K562 (cell line): ENCODE results near the gene ELF1. TPM values are rescaled to one million over a fixed set of nuclear protein-coding genes. Genes with fewer than 3 reads are reported as not detected.
"Not testable (repeated sequence)": the region's sequence is repeated elsewhere in the genome, so short reads cannot be mapped to it uniquely, and the experiment has no call there.

Experiments used
- ATAC-seq: fragments of 200-7000 bp; cut with Tn5 transposase; 3 replicates; pipeline ENCODE4 v1.9.1; 2020; ENCODE audit warnings: moderate library complexity
- BruUV-seq: library from RNA; stranded (reverse); fragments of 400-500 nt; replicated peaks from 2 replicates; lab custom pipeline; 2021; lab: Mats Ljungman, UMichigan
- CTCF ChIA-PET: fragments of 300-600 bp; formaldehyde crosslinking; extraction: SDS; loops from one replicate; lab custom pipeline; 2021; ENCODE audit warnings: low intra/inter-chr PET ratio; lab: Yijun Ruan, JAX
- POLR2A ChIA-PET: fragments of 300-600, 350-650 bp; sonication (Branson Sonifier 250); formaldehyde crosslinking; extraction: SDS; loops from one replicate; lab custom pipeline; 2021; ENCODE audit warnings: antibody characterized with exemption, inconsistent platforms; lab: Yijun Ruan, JAX
- DNase-seq, 4 experiments: peaks; one replicate each; pipeline versions ENCODE4 v3.0.0 to v3.0.0-alpha.2; 2011 to 2018; ENCODE audit warnings: low spot score in 3 of 4, mixed read lengths in 3 of 4; ENCODE audit errors: extremely low read depth in 1 of 4
- FAIRE-seq: peaks from 2 replicates; lab custom pipeline; 2011; peaks lifted over from hg19 to GRCh38; lab: Jason Lieb, UNC
- H2AFZ ChIP-seq: 2 replicates; pipeline ENCODE4 v1.6.0; 2011; ENCODE audit warnings: low read depth, low read length, control low read depth, inconsistent platforms
- H3K27ac ChIP-seq: fragments of 200-600 bp; 3 replicates; pipeline ENCODE4 v1.8.0; 2011; ENCODE audit warnings: low read depth, mild to moderate bottlenecking, control low read depth, inconsistent platforms, low read length, moderate library complexity, mixed read lengths; ENCODE audit errors: extremely low read depth
- H3K27me3 ChIP-seq, 2 experiments: fragments of 300-600 bp in 1 of 2; 2 replicates in 1 of 2; 3 replicates in 1 of 2; pipeline versions ENCODE4 v1.6.0 to v1.8.0; 2011; ENCODE audit warnings: inconsistent platforms in 2 of 2, low read length in 2 of 2, mild to moderate bottlenecking in 1 of 2, mixed read lengths in 1 of 2, moderate library complexity in 1 of 2; ENCODE audit not compliant: control insufficient read depth in 2 of 2, insufficient read depth in 2 of 2
- H3K36me3 ChIP-seq: fragments of 300-600 bp; 3 replicates; pipeline ENCODE4 v1.8.0; 2011; ENCODE audit warnings: mild to moderate bottlenecking, low read length, inconsistent platforms; ENCODE audit not compliant: control insufficient read depth, insufficient read depth
- H3K4me1 ChIP-seq, 2 experiments: fragments of 200-600 bp in 1 of 2; replicated peaks in 1 of 2; 2 replicates in 1 of 2; 3 replicates in 1 of 2; pipeline versions ENCODE4 v1.5.1 to v1.8.0; 2011; ENCODE audit warnings: inconsistent platforms in 2 of 2, low read length in 2 of 2, mild to moderate bottlenecking in 1 of 2, mixed read lengths in 1 of 2, moderate library complexity in 1 of 2; ENCODE audit not compliant: control insufficient read depth in 2 of 2, insufficient read depth in 2 of 2
- H3K4me2 ChIP-seq: 2 replicates; pipeline ENCODE4 v1.6.1; 2011; ENCODE audit warnings: low read length, control low read depth, inconsistent platforms, mixed read lengths; ENCODE audit not compliant: insufficient read depth
- H3K4me3 ChIP-seq: fragments of 200-600 bp; sonication (generic), shearing (Covaris generic); 2 replicates; pipeline ENCODE4 v1.5.1; 2016; ENCODE audit warnings: control low read depth, inconsistent platforms
- H3K79me2 ChIP-seq: fragments of 200-600 bp; 3 replicates; pipeline ENCODE4 v1.8.0; 2011; ENCODE audit warnings: low read length, inconsistent platforms; ENCODE audit not compliant: control insufficient read depth, insufficient read depth
- H3K9ac ChIP-seq, 2 experiments: 2 replicates each; pipeline versions ENCODE4 v1.6.0 to v1.6.1; 2011; ENCODE audit warnings: low read depth in 2 of 2, low read length in 2 of 2, control low read depth in 1 of 2, inconsistent platforms in 1 of 2, mild to moderate bottlenecking in 1 of 2, mixed read lengths in 1 of 2; ENCODE audit not compliant: insufficient read depth in 1 of 2
- H3K9me1 ChIP-seq: one replicate; pipeline ENCODE4 v1.6.0; 2011; ENCODE audit warnings: inconsistent platforms, mild to moderate bottlenecking, low read length, moderate library complexity; ENCODE audit not compliant: control insufficient read depth, insufficient read depth
- H3K9me3 ChIP-seq: replicated peaks from 2 replicates; pipeline ENCODE4 v1.5.1; 2011; ENCODE audit warnings: low read depth, low read length, inconsistent platforms; ENCODE audit not compliant: control insufficient read depth, insufficient read depth
- H4K20me1 ChIP-seq: replicated peaks from 2 replicates; pipeline ENCODE4 v1.6.1; 2011; ENCODE audit warnings: low read length, inconsistent platforms, mixed read lengths; ENCODE audit not compliant: control insufficient read depth, insufficient read depth
- RCOR1 ChIP-seq, 2 experiments: IDR thresholded peaks; 2 replicates each; pipeline ENCODE4 v1.6.1; 2012; ENCODE audit warnings: low read depth in 2 of 2, low read length in 2 of 2, borderline replicate concordance in 1 of 2, improper control_type of control experiment in 1 of 2
- ZNF277 ChIP-seq: fragments of 250-450 bp; sonication (Bioruptor Pico); IDR thresholded peaks from 2 replicates; pipeline ENCODE4 v1.8.0; 2022; ENCODE audit warnings: inconsistent platforms, mild to moderate bottlenecking, moderate library complexity, borderline replicate concordance
- ZNF316 ChIP-seq: fragments of 450-650 bp; IDR thresholded peaks from 2 replicates; pipeline ENCODE4 v1.6.1; 2016
- ZNF583 ChIP-seq: fragments of 250-450 bp; sonication (Bioruptor Pico); IDR thresholded peaks from 2 replicates; pipeline ENCODE4 v1.4.0; 2020
- WGBS: fragments of 100-300 bp; shearing (Covaris generic); methylation state at CpG from one replicate; pipeline ENCODE4 v1.1.6; 2016; ENCODE audit warnings: low coverage, mixed read lengths; ENCODE audit not compliant: insufficient coverage; ENCODE audit errors: missing lambda C conversion rate; 5-methylcytosine and 5-hydroxymethylcytosine counted together
- in situ Hi-C: fragments of 300-500 bp; cut with MboI; formaldehyde crosslinking; loops from 4 replicates; pipeline ENCODE4 v1.15.0; 2018; ENCODE audit warnings: inconsistent platforms, mixed read lengths
- intact Hi-C: fragments of 100-400 bp; cut with micrococcal nuclease; formaldehyde crosslinking; loops from 2 replicates; pipeline ENCODE4 v1.14.2; 2022
- polyA plus RNA-seq, 8 experiments: library from polyadenylated mRNA; depleted of rRNA in 4 of 8; stranded (reverse) in 5 of 8; unstranded in 3 of 8; fragments of >200 nt; fragmentation: Nextera tagmentation in 2 of 8; fragmentation: Illumina TruSeq in 1 of 8; extraction: Ambion mirVana in 2 of 8; extraction: Trizol in 1 of 8; gene quantifications; 2 replicates each; pipeline versions ENCODE4 v1.2.1 to v1.2.3, GENCODE V29; 2011 to 2014; ENCODE audit warnings: inconsistent platforms in 1 of 8, missing spikeins in 1 of 8
- total RNA-seq, 7 experiments: library from RNA; depleted of rRNA in 6 of 7; stranded (reverse); fragments of >200 nt in 6 of 7; fragmentation: Illumina TruSeq in 2 of 7; extraction: Trizol in 2 of 7; gene quantifications; 2 replicates each; pipeline versions ENCODE4 v1.2.1 to v1.2.3, GENCODE V29; 2011 to 2021; ENCODE audit warnings: low replicate concordance in 1 of 7
- TF ChIP-seq, protein P1 (sequence below), 2 experiments: fragments of 450-650 bp; IDR thresholded peaks; 2 replicates each; pipeline ENCODE4 v1.6.1; 2016

The ELF1 gene
- total and polyA plus RNA-seq, 9 of the 15 experiments (the other 6 are each of a cell fraction or from before 2014, with no cell fraction given), result 24.7 to 54.4 (median 33.4) TPM

GRCh38 chr13:40979232-40979631 is 39.9 kb downstream of the ELF1 start (continued):
- TF ChIP-seq ZNF277 (CRISPR knock-in tag) (no peak), RCOR1 (IDR thresholded peaks at IDR 0.05; ENCODE audit: borderline replicate concordance in 1 of 2, low read depth in 2 of 2, low read length in 2 of 2) (peak in 1 of 2 experiments; percentile 41; a peak in 1 of 4 replicates)

- CTCF ChIA-PET, H3K27me3 ChIP-seq, BruUV-seq, POLR2A ChIA-PET, DNase-seq, H2AFZ ChIP-seq, H3K9me1 ChIP-seq, H4K20me1 ChIP-seq, H3K9me3 ChIP-seq, in situ Hi-C loops, FAIRE-seq, ATAC-seq, intact Hi-C loops: not testable (repeated sequence)
- Histone ChIP-seq H3K27ac (peak overlapping the region; percentile 26; the same call in 1 of the 3 replicates), H3K79me2 (peaks cover 100% of the 10 kb centered on the region), H3K4me1 (peaks cover 0 to 28% of the 10 kb centered on the region in 2 experiments; a peak in 3 of 5 replicates), H3K36me3 (peaks cover 22% of the 10 kb centered on the region), H3K9ac (peak overlapping the region in 1 of 2 experiments; percentile 41; a peak in 1 of 4 replicates), H3K4me2 (peak overlapping the region; percentile 39), H3K4me3 (peak overlapping the region; percentile 7; the same call in 1 of the 2 replicates)
- 7% methylated on average over 6 of the region's 6 CpGs for WGBS
- 0 out of 2 replicates have a peak, but pooled peaks have one; percentile 6 for TF ChIP-seq ZNF316
- TF ChIP-seq, protein P1, sequence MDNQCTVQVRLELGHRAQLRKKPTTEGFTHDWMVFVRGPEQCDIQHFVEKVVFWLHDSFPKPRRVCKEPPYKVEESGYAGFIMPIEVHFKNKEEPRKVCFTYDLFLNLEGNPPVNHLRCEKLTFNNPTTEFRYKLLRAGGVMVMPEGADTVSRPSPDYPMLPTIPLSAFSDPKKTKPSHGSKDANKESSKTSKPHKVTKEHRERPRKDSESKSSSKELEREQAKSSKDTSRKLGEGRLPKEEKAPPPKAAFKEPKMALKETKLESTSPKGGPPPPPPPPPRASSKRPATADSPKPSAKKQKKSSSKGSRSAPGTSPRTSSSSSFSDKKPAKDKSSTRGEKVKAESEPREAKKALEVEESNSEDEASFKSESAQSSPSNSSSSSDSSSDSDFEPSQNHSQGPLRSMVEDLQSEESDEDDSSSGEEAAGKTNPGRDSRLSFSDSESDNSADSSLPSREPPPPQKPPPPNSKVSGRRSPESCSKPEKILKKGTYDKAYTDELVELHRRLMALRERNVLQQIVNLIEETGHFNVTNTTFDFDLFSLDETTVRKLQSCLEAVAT (IDR thresholded peaks at IDR 0.05), result 0 out of 4 replicates have a peak, but pooled peaks of 1 of the 2 experiments have one; percentile 40
- TF ChIP-seq ZNF583 (CRISPR knock-in tag), result peak; percentile 65; the same call in 1 of the 2 replicates
Measured at GRCh38 chr13:40978109-40978508, 41.0 kb downstream of the ELF1 start.
